PFSK-1 (cell line): ENCODE results near the gene AFF2.

ENCODE experiments used
- POLR2AphosphoS5 ChIP-seq: IDR thresholded peaks from 2 replicates; pipeline ENCODE4 v1.6.1; 2012; ENCODE audit warnings: low read depth, mild to moderate bottlenecking, control low read depth, low read length, moderate library complexity
- REST ChIP-seq, 2 experiments: IDR thresholded peaks; 2 replicates each; pipeline versions ENCODE4 v1.6.1 to v1.8.0; 2011 to 2012; ENCODE audit warnings: low read depth in 2 of 2, low read length in 2 of 2, control low read depth in 1 of 2, inconsistent platforms in 1 of 2, mild to moderate bottlenecking in 1 of 2, moderate library complexity in 1 of 2; ENCODE audit not compliant: insufficient read depth in 1 of 2

GRCh38 chrX:148618470-148619445 is 118.3 kb downstream of the AFF2 start:
- TF ChIP-seq POLR2AphosphoS5 (no peak), REST (IDR thresholded peaks at IDR 0.05; ENCODE audit: insufficient read depth in 1 of 2, low read depth in 2 of 2, low read length in 2 of 2) (no peak)
